Measurements from ENCODE around the gene TSGA10IP. TPM values are rescaled to one million over a fixed set of nuclear protein-coding genes. Genes with fewer than 3 reads are reported as not detected.

Gene TSGA10IP
- total RNA-seq, 2 donors from 2014 or later: not detected

DNA sequence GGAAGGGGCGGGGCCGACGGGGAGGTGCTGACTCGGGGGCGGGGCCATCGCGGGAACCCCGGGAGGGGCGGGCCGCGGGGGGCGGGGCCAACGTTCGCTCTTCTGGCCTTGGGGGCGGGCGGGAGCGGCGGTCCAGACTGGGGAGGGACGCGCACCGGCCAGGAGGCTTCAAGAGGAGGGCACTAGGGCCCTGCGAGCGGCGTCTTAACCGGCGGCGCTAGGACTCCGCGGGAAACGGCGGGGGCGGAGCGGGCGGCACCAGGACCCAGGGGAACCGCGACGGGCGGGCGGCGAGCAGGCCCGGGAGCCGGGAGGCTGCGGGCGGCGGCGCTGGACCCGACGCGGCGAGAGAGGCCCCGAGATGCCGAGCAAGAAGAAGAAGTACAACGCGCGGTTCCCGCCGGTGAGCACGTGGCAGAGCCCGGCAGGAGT, 26.1 kb upstream of the TSGA10IP start, which contains the start of gene DRAP1:
TSS of gene DRAP1 (plus strand) at position 286 of the 432 bp plus-strand sequence. CDS start at position 362, 76 bp downstream.
- H3K27ac ChIP-seq: peak within 1 kb of the TSS; percentile 93 to 96
- H3K36me3 ChIP-seq: peaks cover 12% of the 10 kb centered on the region
- H3K27me3 ChIP-seq: no peaks in the 10 kb centered on the region
- TF ChIP-seq, protein P1, sequence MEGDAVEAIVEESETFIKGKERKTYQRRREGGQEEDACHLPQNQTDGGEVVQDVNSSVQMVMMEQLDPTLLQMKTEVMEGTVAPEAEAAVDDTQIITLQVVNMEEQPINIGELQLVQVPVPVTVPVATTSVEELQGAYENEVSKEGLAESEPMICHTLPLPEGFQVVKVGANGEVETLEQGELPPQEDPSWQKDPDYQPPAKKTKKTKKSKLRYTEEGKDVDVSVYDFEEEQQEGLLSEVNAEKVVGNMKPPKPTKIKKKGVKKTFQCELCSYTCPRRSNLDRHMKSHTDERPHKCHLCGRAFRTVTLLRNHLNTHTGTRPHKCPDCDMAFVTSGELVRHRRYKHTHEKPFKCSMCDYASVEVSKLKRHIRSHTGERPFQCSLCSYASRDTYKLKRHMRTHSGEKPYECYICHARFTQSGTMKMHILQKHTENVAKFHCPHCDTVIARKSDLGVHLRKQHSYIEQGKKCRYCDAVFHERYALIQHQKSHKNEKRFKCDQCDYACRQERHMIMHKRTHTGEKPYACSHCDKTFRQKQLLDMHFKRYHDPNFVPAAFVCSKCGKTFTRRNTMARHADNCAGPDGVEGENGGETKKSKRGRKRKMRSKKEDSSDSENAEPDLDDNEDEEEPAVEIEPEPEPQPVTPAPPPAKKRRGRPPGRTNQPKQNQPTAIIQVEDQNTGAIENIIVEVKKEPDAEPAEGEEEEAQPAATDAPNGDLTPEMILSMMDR (IDR thresholded peaks at IDR 0.05): no peak
- H3K9me3 ChIP-seq: no peaks in the 10 kb centered on the region
- H3K4me1 ChIP-seq: peaks cover 0 to 53% of the 10 kb centered on the region in 2 donors
- peak; percentile 98 for DNase-seq (ENCODE audit: low spot score)
- H3K4me3 ChIP-seq: peak within 1 kb of the TSS; percentile 98 to 99

- Histone ChIP-seq H3K27me3 (no peaks in the 10 kb centered on the region), H3K9me3 (no peaks in the 10 kb centered on the region), H3K4me3 (peak overlapping the region; percentile 98 to 99), H3K36me3 (peaks cover 12% of the 10 kb centered on the region), H3K27ac (peak overlapping the region; percentile 88 to 96), H3K4me1 (peaks cover 0 to 51% of the 10 kb centered on the region in 2 donors)
- TF ChIP-seq, protein P1 (IDR thresholded peaks at IDR 0.05): no peak
- DNase-seq (ENCODE audit: low spot score): no peak
Measured at GRCh38 chr11:65919573-65920371, 25.5 kb upstream of the TSGA10IP start.

- Histone ChIP-seq H3K4me3 (peak overlapping the region; percentile 98 to 99), H3K4me1 (peaks cover 0 to 45% of the 10 kb centered on the region in 2 donors), H3K9me3 (no peaks in the 10 kb centered on the region), H3K36me3 (peaks cover 12% of the 10 kb centered on the region), H3K27ac (peak overlapping the region in 1 of 2 donors; percentile 88), H3K27me3 (no peaks in the 10 kb centered on the region)
- no peak for DNase-seq (ENCODE audit: low spot score)
- TF ChIP-seq, protein P1 (IDR thresholded peaks at IDR 0.05): no peak
Measured at GRCh38 chr11:65920372-65920802, 24.9 kb upstream of the TSGA10IP start.

- H3K27me3 ChIP-seq: no peaks in the 10 kb centered on the region
- no peak overlapping the region for H3K27ac ChIP-seq
- H3K4me3 ChIP-seq: no peak overlapping the region
- no peaks in the 10 kb centered on the region for H3K9me3 ChIP-seq
- no peak for DNase-seq (ENCODE audit: low spot score)
- TF ChIP-seq, protein P1 (IDR thresholded peaks at IDR 0.05): no peak
- peaks cover 0 to 38% of the 10 kb centered on the region in 2 donors for H3K4me1 ChIP-seq
- peaks cover 12% of the 10 kb centered on the region for H3K36me3 ChIP-seq
Measured at GRCh38 chr11:65921033-65921555, 24.2 kb upstream of the TSGA10IP start.

- TF ChIP-seq, protein P1 (IDR thresholded peaks at IDR 0.05): no peak
- Histone ChIP-seq H3K4me3 (no peak overlapping the region), H3K4me1 (peaks cover 0 to 30% of the 10 kb centered on the region in 2 donors), H3K9me3 (no peaks in the 10 kb centered on the region), H3K27me3 (no peaks in the 10 kb centered on the region), H3K36me3 (peaks cover 12% of the 10 kb centered on the region), H3K27ac (no peak overlapping the region)
- DNase-seq (ENCODE audit: low spot score): no peak
Measured at GRCh38 chr11:65921876-65922275, 23.4 kb upstream of the TSGA10IP start.

Data from right atrium auricular region (tissue), 2 donors.